Measurements from ENCODE around the gene TBC1D22B. TPM values are rescaled to one million over a fixed set of nuclear protein-coding genes. Genes with fewer than 3 reads are reported as not detected.

TBC1D22B gene
- total and polyA plus RNA-seq, 9 of the 15 experiments (the other 6 are each of a cell fraction or from before 2014, with no cell fraction given), result 4.8 to 24.2 (median 13.5) TPM

DNA sequence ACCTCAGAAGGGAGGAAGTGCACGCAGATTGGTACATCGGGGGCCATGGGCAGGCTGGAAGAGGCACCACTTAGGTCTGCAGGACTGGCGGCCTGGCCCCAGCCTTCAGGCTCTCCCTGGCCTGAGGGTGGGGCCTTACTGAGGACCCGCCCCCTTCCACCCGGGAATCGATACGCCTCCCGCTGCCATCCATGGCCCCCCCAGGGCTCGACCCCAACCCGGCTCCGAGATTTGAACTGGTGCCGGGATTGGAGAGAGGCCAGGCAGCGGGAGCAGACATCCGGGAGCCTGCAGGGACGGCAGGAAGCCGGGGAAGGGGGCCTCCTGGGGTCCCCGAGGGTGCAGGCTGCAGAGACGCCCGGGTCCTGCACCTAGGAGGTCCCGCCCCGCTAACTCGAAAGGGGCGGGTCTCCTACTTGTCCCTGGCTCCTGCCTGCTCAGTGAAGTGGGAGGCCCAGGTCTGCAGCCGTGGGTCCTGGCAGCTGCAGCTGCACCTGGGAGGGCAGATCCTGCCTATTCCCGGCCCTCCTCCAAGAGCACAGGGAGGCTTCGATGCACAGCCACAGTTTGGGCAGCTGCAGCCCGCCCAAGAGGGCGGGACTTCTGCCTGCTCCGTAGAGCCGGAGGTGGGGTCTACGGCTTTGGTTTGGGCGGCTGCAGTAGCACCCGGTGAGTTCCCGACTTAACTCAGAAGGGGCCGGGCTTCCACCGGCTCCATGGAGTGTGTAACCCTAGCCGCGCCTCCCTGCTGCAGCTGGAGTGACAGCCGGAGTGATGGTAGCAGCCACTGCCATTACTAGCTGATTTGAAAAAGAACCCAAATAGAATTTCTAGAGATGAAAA is 35.2 kb upstream of the TBC1D22B start (continued):
- TF ChIP-seq TSC22D4 (tag; IDR thresholded peaks at IDR 0.05), result no peak
- TF ChIP-seq CBX8 (IDR thresholded peaks at IDR 0.05; ENCODE audit: borderline replicate concordance, extremely low read depth, low read depth, low read length, poor library complexity, severe bottlenecking), result no peak
- no peak for TF ChIP-seq ZNF695 (CRISPR knock-in tag; IDR thresholded peaks at IDR 0.05)
- TF ChIP-seq SLC30A9 (CRISPR knock-in tag; IDR thresholded peaks at IDR 0.05), result no peak
- no peak for TF ChIP-seq MCM5 (IDR thresholded peaks at IDR 0.05; ENCODE audit: low read depth)
- peak; percentile 69; the same call in 1 of the 2 replicates for TF ChIP-seq L3MBTL2 (IDR thresholded peaks at IDR 0.05)
- TF ChIP-seq NCOA2 (IDR thresholded peaks at IDR 0.05; ENCODE audit: partially characterized antibody in 2 of 2), result no peak
- no peak for TF ChIP-seq ZNF280A (IDR thresholded peaks at IDR 0.05; ENCODE audit: low read depth, partially characterized antibody)
- TF ChIP-seq CSDE1 (IDR thresholded peaks at IDR 0.05), result no peak
- 0 out of 2 replicates have a peak, but pooled peaks have one; percentile 45 for TF ChIP-seq ZNF12 (CRISPR knock-in tag; IDR thresholded peaks at IDR 0.05)
- peak; percentile 51 for TF ChIP-seq TCF3 (CRISPR knock-in tag; IDR thresholded peaks at IDR 0.05)
- no peak for TF ChIP-seq ZNF140 (CRISPR knock-in tag; IDR thresholded peaks at IDR 0.05)
- TF ChIP-seq HIVEP1 (CRISPR knock-in tag; IDR thresholded peaks at IDR 0.05), result no peak
- TF ChIP-seq ZFX (CRISPR knock-in tag; IDR thresholded peaks at IDR 0.05), result peak; percentile 59; the same call in 1 of the 2 replicates
- TF ChIP-seq KDM4B (IDR thresholded peaks at IDR 0.05; ENCODE audit: borderline replicate concordance in 2 of 2, low read depth in 1 of 2), result no peak
- TF ChIP-seq ZNF311 (CRISPR knock-in tag; IDR thresholded peaks at IDR 0.05), result no peak
- no peak for TF ChIP-seq CEBPG (CRISPR knock-in tag; IDR thresholded peaks at IDR 0.05)
- TF ChIP-seq CEBPG (tag; conservative IDR thresholded peaks at IDR 0.05 in 1 of 2, IDR thresholded peaks at IDR 0.05 in 1 of 2), result no peak
